Activated naive CD4-positive, alpha-beta T cell treated with anti-CD3 and anti-CD28 coated beads, Interleukin-2, amount 10 ng/mL, durations not matched to agents 7 days and 5 days (primary cell): ENCODE results near the gene INPP5A.

ENCODE experiments used
- CTCF ChIA-PET: fragments of 350-600 bp; sonication (Branson Sonifier 250); formaldehyde crosslinking; loops from one replicate; lab custom pipeline; 2021; ENCODE audit warnings: antibody characterized with exemption; lab: Charles Lee
- DNase-seq: peaks from one replicate; pipeline ENCODE4 v3.0.0-alpha.2; 2020
- H3K27ac Mint-ChIP-seq: one replicate; pipeline ENCODE4 v1.8.0; 2021; ENCODE audit warnings: mild to moderate bottlenecking, moderate library complexity, mixed read lengths
- H3K27me3 Mint-ChIP-seq: one replicate; pipeline ENCODE4 v1.8.0; 2021; ENCODE audit warnings: mild to moderate bottlenecking, mixed read lengths
- H3K36me3 Mint-ChIP-seq: one replicate; pipeline ENCODE4 v1.8.0; 2021; ENCODE audit warnings: mixed read lengths
- H3K4me1 Mint-ChIP-seq: one replicate; pipeline ENCODE4 v1.8.0; 2021; ENCODE audit warnings: mixed read lengths
- H3K4me3 Mint-ChIP-seq: one replicate; pipeline ENCODE4 v1.8.0; 2021; ENCODE audit warnings: mild to moderate bottlenecking, moderate library complexity, mixed read lengths
- H3K9me3 Mint-ChIP-seq: one replicate; pipeline ENCODE4 v1.8.0; 2021; ENCODE audit warnings: mixed read lengths

INPP5A gene

GRCh38 chr10:132714096-132714985 is 176.8 kb downstream of the INPP5A start:
- no peak overlapping the region for H3K4me3 Mint-ChIP-seq
- CTCF ChIA-PET: no interaction called here
- no peaks in the 10 kb centered on the region for H3K27me3 Mint-ChIP-seq
- H3K9me3 Mint-ChIP-seq: peaks cover 1% of the 10 kb centered on the region
- H3K4me1 Mint-ChIP-seq: no peaks in the 10 kb centered on the region
- DNase-seq: peak; percentile 5
- no peak overlapping the region for H3K27ac Mint-ChIP-seq
- peaks cover 9% of the 10 kb centered on the region for H3K36me3 Mint-ChIP-seq

DNA sequence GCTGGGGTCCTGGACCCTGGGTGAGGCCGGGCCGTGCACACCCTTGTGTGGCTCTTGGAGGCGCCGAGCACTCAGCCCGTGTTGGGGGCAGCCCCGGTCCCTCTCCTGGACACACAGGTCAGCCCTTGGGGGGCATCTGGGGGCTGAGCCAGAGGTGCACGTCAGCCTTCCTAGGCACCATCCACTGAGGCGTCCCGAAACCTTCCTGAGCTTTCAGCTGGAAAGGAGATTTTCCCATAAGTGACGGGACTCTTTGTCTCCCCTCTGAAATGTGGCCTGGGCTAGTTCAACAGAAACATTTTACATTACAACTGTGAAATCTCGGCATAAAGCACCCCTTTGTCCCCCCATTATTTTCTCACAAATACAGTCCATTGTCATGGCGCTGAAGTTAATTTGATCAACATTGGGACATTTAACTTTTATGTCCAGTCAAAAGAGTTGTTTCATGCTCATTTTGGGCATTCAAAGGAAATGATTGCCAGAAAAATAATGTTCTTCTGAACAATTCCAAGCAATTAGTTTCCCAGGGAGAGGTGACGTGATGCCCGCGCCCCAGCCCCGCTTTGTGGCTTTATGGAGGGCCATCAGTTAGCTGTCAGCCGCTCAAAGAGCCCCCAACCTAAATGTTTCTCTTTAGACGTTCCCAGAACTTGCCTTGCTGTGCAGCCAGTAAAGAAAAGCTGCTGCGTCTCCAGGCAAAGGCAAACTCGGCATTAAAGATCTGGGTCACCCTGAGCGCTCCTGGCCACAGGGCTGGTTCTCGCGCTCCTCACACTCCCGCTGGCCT is 177.6 kb downstream of the INPP5A start:
- Mint-ChIP-seq H3K9me3 (peaks cover 1% of the 10 kb centered on the region), H3K4me1 (no peaks in the 10 kb centered on the region), H3K36me3 (peaks cover 9% of the 10 kb centered on the region), H3K27me3 (no peaks in the 10 kb centered on the region), H3K27ac (no peak overlapping the region), H3K4me3 (no peak overlapping the region)
- no peak for DNase-seq
- CTCF ChIA-PET: no interaction called here

DNA sequence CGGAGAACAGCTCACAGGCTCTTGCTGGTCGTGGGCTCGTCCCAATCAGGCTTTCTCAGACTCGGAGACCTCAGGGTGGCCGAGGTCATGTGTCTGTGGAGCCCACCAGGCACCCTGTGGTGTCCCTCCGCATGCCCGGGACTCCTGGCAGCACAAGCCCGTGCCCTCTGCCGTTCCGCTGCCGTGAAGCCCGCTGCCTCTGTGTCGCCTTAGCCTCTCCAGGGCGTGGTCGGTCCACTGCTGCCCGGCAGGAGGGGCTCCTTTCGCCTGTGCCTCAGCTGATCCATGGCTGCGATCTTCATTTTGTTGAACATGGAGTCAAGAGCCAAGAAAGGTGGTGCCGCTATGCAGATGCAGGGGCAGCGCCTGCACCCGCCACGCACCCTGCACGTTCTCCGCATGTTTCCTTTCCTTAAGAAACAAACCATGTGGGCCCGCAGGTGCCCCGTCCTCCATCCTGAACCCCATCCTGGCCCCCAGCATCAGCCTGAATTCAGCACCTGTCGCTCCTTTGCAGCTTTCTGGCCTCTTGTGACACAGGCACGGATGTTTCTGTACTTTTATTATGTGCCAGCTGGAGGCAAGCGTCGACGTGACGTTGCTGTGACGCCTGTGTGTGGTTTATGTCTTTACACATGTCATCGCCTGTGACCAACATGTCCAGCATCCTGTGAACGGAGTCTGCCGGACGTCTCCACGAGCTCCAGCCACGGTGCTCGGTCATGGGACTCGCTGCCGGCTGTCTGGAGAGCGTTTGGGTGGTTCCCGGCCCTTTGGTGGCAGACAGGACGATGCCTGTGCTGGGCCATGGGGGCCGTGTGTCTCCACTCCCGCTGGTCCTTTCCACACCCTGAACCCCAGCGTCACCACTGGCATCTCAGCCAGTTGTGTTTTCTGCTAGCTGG is 178.4 kb downstream of the INPP5A start:
- no peak overlapping the region for H3K4me3 Mint-ChIP-seq
- DNase-seq: no peak
- no peaks in the 10 kb centered on the region for H3K27me3 Mint-ChIP-seq
- no peak overlapping the region for H3K27ac Mint-ChIP-seq
- H3K9me3 Mint-ChIP-seq: peaks cover 1% of the 10 kb centered on the region
- CTCF ChIA-PET: no interaction called here
- H3K36me3 Mint-ChIP-seq: peaks cover 9% of the 10 kb centered on the region
- no peaks in the 10 kb centered on the region for H3K4me1 Mint-ChIP-seq

GRCh38 chr10:132716691-132717490 is 179.3 kb downstream of the INPP5A start:
- Mint-ChIP-seq H3K27me3 (no peaks in the 10 kb centered on the region), H3K9me3 (peaks cover 1% of the 10 kb centered on the region), H3K4me1 (no peaks in the 10 kb centered on the region), H3K36me3 (peaks cover 6% of the 10 kb centered on the region), H3K4me3 (no peak overlapping the region), H3K27ac (no peak overlapping the region)
- peak; percentile 15 for DNase-seq
- CTCF ChIA-PET: no interaction called here

- Mint-ChIP-seq H3K27me3 (no peaks in the 10 kb centered on the region), H3K27ac (no peak overlapping the region), H3K4me1 (no peaks in the 10 kb centered on the region), H3K36me3 (no peaks in the 10 kb centered on the region), H3K9me3 (no peaks in the 10 kb centered on the region), H3K4me3 (no peak overlapping the region)
- CTCF ChIA-PET: no interaction called here
- DNase-seq: no peak
These were observed 184.1 kb downstream of the INPP5A start for GRCh38 chr10:132721725-132722124.

DNA sequence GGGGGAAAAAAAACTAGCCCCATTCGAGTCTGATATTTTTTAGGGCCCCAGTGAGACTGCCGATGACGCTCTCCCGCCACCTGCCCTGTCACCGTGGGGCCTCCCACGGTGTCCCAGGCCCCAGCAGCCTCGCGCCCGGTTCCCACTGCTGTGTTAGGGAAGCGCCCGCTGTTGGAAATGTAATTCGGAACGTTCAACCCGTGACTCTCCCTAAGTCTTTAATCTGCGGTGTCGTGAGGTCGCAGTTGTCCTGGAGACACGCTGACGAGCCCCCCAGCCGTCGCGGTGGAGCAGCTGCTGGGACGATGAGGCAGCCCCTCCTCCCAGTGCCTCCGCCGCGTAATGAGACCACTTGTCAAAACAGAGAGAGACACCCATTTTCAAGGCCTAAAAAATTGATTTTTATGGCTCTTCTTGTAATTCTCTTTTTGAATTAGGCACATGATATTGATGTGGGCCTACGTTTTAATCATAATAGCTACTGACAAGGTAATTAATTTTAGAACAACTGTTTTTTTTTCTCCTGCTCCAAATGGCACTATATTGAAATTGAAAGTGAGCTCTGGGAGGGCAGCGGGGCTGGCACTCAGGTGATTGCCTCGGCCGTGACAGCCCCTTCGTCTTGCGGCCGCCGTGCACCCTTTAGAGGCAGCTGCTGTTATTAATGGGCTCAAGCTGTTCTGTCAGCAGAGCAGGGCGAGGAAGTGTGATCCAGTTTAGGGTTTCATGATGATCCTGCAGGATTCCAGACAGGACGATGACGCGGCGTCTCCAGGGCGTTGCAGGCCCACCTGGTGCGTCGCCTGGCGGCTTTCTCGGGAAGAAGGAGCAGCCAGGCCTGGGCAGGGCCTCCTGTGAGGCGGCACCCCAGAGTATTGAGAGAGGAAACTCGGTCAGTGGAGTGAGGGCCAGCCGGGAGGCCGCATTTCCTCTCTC is 185.1 kb downstream of the INPP5A start:
- no peaks in the 10 kb centered on the region for H3K36me3 Mint-ChIP-seq

DNA sequence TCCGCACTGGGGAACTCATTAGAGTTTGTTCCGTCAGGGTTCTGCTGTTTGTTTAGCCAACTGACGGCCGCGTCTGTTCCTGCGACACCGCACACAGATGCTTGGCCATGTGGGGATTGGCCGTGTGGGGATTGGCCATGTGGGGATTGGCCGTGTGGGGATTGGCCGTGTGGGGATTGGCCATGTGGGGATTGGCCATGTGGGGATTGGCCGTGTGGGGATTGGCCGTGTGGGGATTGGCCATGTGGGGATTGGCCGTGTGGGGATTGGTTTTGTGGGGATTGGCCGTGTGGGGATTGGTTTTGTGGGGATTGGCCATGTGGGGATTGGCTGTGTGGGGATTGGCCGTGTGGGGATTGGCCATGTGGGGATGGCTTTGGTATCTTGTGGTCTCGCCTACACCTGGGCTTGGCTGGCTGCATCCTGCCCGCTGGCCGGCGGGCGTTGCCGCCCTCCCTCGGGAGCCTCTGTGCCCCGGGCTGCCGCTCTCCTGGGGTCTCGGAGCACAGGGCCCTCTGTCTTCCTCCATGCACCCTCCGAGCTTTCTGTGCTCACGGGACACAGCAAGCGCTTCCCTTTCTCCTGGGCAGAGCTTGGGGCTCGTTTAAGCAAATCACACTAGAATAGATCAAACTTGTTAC is 185.9 kb downstream of the INPP5A start:
- CTCF ChIA-PET: no interaction called here
- Mint-ChIP-seq H3K36me3 (no peaks in the 10 kb centered on the region), H3K9me3 (no peaks in the 10 kb centered on the region), H3K4me1 (no peaks in the 10 kb centered on the region), H3K27ac (no peak overlapping the region), H3K4me3 (no peak overlapping the region), H3K27me3 (no peaks in the 10 kb centered on the region)
- DNase-seq: no peak

More for the DNA sequence above, 185.1 kb downstream of the INPP5A start:
- no peak for DNase-seq
- CTCF ChIA-PET: no interaction called here
- Mint-ChIP-seq H3K9me3 (no peaks in the 10 kb centered on the region), H3K4me1 (no peaks in the 10 kb centered on the region), H3K27me3 (no peaks in the 10 kb centered on the region), H3K4me3 (no peak overlapping the region), H3K27ac (no peak overlapping the region)

GRCh38 chr10:132724446-132724845 is 186.9 kb downstream of the INPP5A start:
- no peaks in the 10 kb centered on the region for H3K27me3 Mint-ChIP-seq
- H3K4me3 Mint-ChIP-seq: no peak overlapping the region
- H3K9me3 Mint-ChIP-seq: no peaks in the 10 kb centered on the region
- H3K4me1 Mint-ChIP-seq: no peaks in the 10 kb centered on the region
- no peak for DNase-seq
- CTCF ChIA-PET: no interaction called here
- H3K27ac Mint-ChIP-seq: no peak overlapping the region
- no peaks in the 10 kb centered on the region for H3K36me3 Mint-ChIP-seq

DNA sequence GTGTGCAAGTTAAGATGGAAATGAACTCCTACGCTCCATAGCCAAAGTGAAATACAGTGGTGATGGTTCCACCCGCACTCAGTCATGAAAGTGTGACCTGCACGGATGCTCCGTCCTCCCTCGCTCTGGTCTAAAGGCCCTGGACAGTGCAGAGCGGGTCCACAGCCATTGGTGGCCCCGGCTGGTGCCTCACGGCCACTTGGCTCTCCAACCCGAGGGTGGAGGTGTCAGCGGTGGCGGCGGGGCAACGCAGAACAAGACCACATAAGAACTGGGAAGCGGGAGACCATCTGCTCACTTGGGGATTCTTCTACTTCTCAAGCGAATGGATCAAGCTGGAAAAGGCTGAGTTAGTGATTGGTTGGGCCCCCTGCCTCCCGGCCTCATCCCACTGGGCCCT is 187.6 kb downstream of the INPP5A start:
- Mint-ChIP-seq H3K36me3 (no peaks in the 10 kb centered on the region), H3K4me1 (no peaks in the 10 kb centered on the region), H3K27me3 (no peaks in the 10 kb centered on the region), H3K4me3 (no peak overlapping the region), H3K9me3 (no peaks in the 10 kb centered on the region), H3K27ac (no peak overlapping the region)
- no peak for DNase-seq
- CTCF ChIA-PET: no interaction called here

GRCh38 chr10:132726194-132726593 is 188.6 kb downstream of the INPP5A start:
- H3K36me3 Mint-ChIP-seq: no peaks in the 10 kb centered on the region
- no peak overlapping the region for H3K4me3 Mint-ChIP-seq
- no peak overlapping the region for H3K27ac Mint-ChIP-seq
- H3K9me3 Mint-ChIP-seq: no peaks in the 10 kb centered on the region
- CTCF ChIA-PET: no interaction called here
- no peaks in the 10 kb centered on the region for H3K4me1 Mint-ChIP-seq
- no peaks in the 10 kb centered on the region for H3K27me3 Mint-ChIP-seq
- no peak for DNase-seq

DNA sequence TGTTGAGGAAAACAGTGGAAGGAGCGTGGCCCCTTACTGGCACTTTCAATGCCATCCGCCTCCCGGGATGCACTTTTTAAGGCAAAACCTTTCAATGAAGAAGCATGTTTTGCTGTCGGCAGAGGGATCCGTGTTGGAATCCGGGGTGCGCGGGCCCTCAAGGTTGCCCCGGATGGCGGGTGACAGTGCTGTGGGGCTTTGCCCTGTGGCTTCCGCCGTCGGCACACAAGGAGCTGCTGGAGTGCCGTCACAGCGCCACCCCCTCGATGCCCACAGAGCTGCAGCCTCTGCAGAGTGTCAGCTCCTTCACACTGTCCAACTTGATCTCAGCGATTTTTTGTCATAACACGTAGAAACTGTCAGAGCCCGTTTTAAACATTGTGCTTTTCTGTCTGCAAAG is 189.4 kb downstream of the INPP5A start:
- H3K4me3 Mint-ChIP-seq: no peak overlapping the region
- H3K9me3 Mint-ChIP-seq: no peaks in the 10 kb centered on the region
- H3K27ac Mint-ChIP-seq: no peak overlapping the region
- DNase-seq: no peak
- no peaks in the 10 kb centered on the region for H3K36me3 Mint-ChIP-seq
- no peaks in the 10 kb centered on the region for H3K4me1 Mint-ChIP-seq
- no peaks in the 10 kb centered on the region for H3K27me3 Mint-ChIP-seq
- CTCF ChIA-PET: no interaction called here

DNA sequence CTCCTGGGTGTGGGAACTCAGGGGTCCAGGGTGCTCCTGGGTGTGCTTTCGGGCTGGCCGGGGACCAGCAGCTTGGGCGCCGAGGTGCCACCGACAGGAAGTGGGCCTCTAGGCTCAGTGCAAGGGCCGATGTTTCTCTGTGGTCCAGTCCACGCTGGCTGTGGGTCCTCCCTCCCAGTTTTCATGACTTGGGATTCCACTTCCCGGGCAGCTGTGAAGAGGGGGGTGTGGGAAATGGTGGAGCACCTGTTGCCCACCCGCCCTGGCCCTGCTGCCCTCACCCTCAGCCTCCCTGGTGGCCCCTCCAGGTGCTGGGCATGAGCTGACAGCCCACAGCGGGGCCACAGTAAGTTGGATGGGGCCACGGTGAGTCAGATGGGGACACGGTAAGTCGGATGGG is 189.8 kb downstream of the INPP5A start:
- CTCF ChIA-PET: no interaction called here
- H3K4me3 Mint-ChIP-seq: no peak overlapping the region

More for the DNA sequence above, 189.8 kb downstream of the INPP5A start:
- Mint-ChIP-seq H3K27ac (no peak overlapping the region), H3K36me3 (no peaks in the 10 kb centered on the region), H3K4me1 (no peaks in the 10 kb centered on the region), H3K27me3 (no peaks in the 10 kb centered on the region), H3K9me3 (no peaks in the 10 kb centered on the region)
- no peak for DNase-seq
